ENCODE measurements around the gene RUNX1.

RUNX1 gene

DNA sequence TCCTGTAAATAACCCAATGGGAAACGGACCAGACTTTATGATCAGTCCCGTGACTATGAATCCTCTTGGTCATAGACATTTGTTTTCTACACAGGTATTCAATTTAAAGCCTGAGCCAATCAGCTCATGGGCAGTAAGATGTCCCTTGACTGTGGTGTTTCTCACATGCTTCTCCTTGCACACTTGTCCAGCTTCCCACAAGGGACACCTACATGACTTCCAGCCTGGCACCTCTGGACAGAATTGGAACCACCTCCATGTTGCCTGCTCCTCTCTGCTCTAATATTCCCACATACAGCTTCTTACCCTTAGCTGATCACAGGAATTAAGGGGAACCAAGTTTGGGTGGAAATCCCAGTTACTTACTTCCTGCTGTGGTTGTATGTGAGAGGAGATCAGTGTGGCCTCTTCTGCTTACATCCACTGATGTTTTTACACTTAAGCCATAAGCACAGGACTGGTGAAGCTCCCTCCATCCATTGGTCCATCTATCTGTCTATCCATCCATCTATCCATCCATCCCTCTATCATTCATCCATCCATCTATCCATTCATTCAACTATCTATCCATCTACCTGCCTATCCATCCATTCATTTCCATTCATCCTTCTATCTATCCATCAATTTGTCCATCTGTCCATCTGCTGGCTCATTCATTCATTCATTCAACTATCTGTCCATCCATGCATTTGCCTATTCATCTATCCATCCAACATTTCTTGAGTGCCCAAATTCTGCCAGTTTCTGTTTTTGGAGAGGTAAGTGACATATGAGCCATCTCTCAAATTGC lies 16.4 kb downstream of the RUNX1 start:
- H3K36me3 ChIP-seq (ENCODE audit: control insufficient read depth in 5 of 5, insufficient read depth in 5 of 5, low read length in 5 of 5): no peaks in the 10 kb centered on the region
- no peaks in the 10 kb centered on the region for H3K4me1 ChIP-seq (ENCODE audit: control insufficient read depth in 5 of 5, insufficient read depth in 5 of 5, low read length in 5 of 5)
- no peak overlapping the region for H3K9ac ChIP-seq (ENCODE audit: low read length in 5 of 5)
- peaks cover 0 to 2% (median 0%) of the 10 kb centered on the region in 5 donors for H3K27me3 ChIP-seq (ENCODE audit: control insufficient read depth in 5 of 5, insufficient read depth in 4 of 5, low read length in 5 of 5)
- no peaks in the 10 kb centered on the region for H3K9me3 ChIP-seq (ENCODE audit: control insufficient read depth in 5 of 5, low read length in 5 of 5)
- H3K27ac ChIP-seq (ENCODE audit: low read depth, low read length): no peak overlapping the region
- no peak overlapping the region for H3K4me3 ChIP-seq (ENCODE audit: low read depth in 1 of 5, low read length in 5 of 5)

GRCh38 chr21:35028451-35028978 lies 20.6 kb downstream of the RUNX1 start:
- peaks cover 0 to 2% (median 0%) of the 10 kb centered on the region in 5 donors for H3K27me3 ChIP-seq (ENCODE audit: control insufficient read depth in 5 of 5, insufficient read depth in 4 of 5, low read length in 5 of 5)
- no peak overlapping the region for H3K27ac ChIP-seq (ENCODE audit: low read depth, low read length)
- peaks cover 0 to 4% (median 0%) of the 10 kb centered on the region in 5 donors for H3K9me3 ChIP-seq (ENCODE audit: control insufficient read depth in 5 of 5, low read length in 5 of 5)
- H3K4me3 ChIP-seq (ENCODE audit: low read depth in 1 of 5, low read length in 5 of 5): no peak overlapping the region
- no peaks in the 10 kb centered on the region for H3K36me3 ChIP-seq (ENCODE audit: control insufficient read depth in 5 of 5, insufficient read depth in 5 of 5, low read length in 5 of 5)
- H3K9ac ChIP-seq (ENCODE audit: low read length in 5 of 5): no peak overlapping the region
- H3K4me1 ChIP-seq (ENCODE audit: control insufficient read depth in 5 of 5, insufficient read depth in 5 of 5, low read length in 5 of 5): peaks cover 0 to 6% (median 5%) of the 10 kb centered on the region in 5 donors

- no peaks in the 10 kb centered on the region for H3K36me3 ChIP-seq (ENCODE audit: control insufficient read depth in 5 of 5, insufficient read depth in 5 of 5, low read length in 5 of 5)
- no peak overlapping the region for H3K4me3 ChIP-seq (ENCODE audit: low read depth in 1 of 5, low read length in 5 of 5)
- peaks cover 0 to 4% (median 0%) of the 10 kb centered on the region in 5 donors for H3K9me3 ChIP-seq (ENCODE audit: control insufficient read depth in 5 of 5, low read length in 5 of 5)
- H3K27ac ChIP-seq (ENCODE audit: low read depth, low read length): no peak overlapping the region
- H3K4me1 ChIP-seq (ENCODE audit: control insufficient read depth in 5 of 5, insufficient read depth in 5 of 5, low read length in 5 of 5): peaks cover 0 to 6% (median 5%) of the 10 kb centered on the region in 5 donors
- H3K27me3 ChIP-seq (ENCODE audit: control insufficient read depth in 5 of 5, insufficient read depth in 4 of 5, low read length in 5 of 5): peaks cover 0 to 2% (median 0%) of the 10 kb centered on the region in 5 donors
- H3K9ac ChIP-seq (ENCODE audit: low read length in 5 of 5): no peak overlapping the region
Measured at GRCh38 chr21:35027563-35028450, 21.3 kb downstream of the RUNX1 start.

- no peak overlapping the region for H3K27ac ChIP-seq (ENCODE audit: low read depth, low read length)
- H3K9ac ChIP-seq (ENCODE audit: low read length in 5 of 5): peak overlapping the region in 1 of 5 donors; percentile 31
- no peaks in the 10 kb centered on the region for H3K36me3 ChIP-seq (ENCODE audit: control insufficient read depth in 5 of 5, insufficient read depth in 5 of 5, low read length in 5 of 5)
- H3K27me3 ChIP-seq (ENCODE audit: control insufficient read depth in 5 of 5, insufficient read depth in 4 of 5, low read length in 5 of 5): peaks cover 0 to 2% (median 0%) of the 10 kb centered on the region in 5 donors
- H3K4me1 ChIP-seq (ENCODE audit: control insufficient read depth in 5 of 5, insufficient read depth in 5 of 5, low read length in 5 of 5): peaks cover 0 to 6% (median 5%) of the 10 kb centered on the region in 5 donors
- H3K9me3 ChIP-seq (ENCODE audit: control insufficient read depth in 5 of 5, low read length in 5 of 5): peaks cover 0 to 4% (median 0%) of the 10 kb centered on the region in 5 donors
- H3K4me3 ChIP-seq (ENCODE audit: low read depth in 1 of 5, low read length in 5 of 5): peak overlapping the region; percentile 28 to 58 (median 46)
Measured at GRCh38 chr21:35026617-35027562, 22.2 kb downstream of the RUNX1 start.

DNA sequence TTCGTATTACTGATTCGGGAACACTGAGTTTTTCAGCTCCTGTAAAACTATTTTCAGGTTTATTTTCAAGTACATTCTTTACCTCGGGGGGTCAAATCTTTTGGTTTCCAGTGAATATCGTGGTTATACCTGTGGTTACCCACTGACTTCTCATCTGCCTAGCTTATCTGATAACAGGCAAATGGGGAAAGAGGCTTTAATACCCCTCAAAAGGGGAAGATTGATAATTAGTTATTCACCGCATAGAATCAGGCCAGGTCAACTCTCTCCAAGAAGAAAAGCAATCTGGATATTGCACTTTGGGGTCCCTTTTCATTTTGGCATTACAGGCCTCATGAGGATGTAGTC lies 23.0 kb downstream of the RUNX1 start:
- H3K9me3 ChIP-seq (ENCODE audit: control insufficient read depth in 5 of 5, low read length in 5 of 5): peaks cover 0 to 4% (median 0%) of the 10 kb centered on the region in 5 donors
- no peak overlapping the region for H3K9ac ChIP-seq (ENCODE audit: low read length in 5 of 5)
- no peaks in the 10 kb centered on the region for H3K36me3 ChIP-seq (ENCODE audit: control insufficient read depth in 5 of 5, insufficient read depth in 5 of 5, low read length in 5 of 5)
- peaks cover 0 to 6% (median 5%) of the 10 kb centered on the region in 5 donors for H3K4me1 ChIP-seq (ENCODE audit: control insufficient read depth in 5 of 5, insufficient read depth in 5 of 5, low read length in 5 of 5)
- no peak overlapping the region for H3K27ac ChIP-seq (ENCODE audit: low read depth, low read length)
- peaks cover 0 to 2% (median 0%) of the 10 kb centered on the region in 5 donors for H3K27me3 ChIP-seq (ENCODE audit: control insufficient read depth in 5 of 5, insufficient read depth in 4 of 5, low read length in 5 of 5)
- no peak overlapping the region for H3K4me3 ChIP-seq (ENCODE audit: low read depth in 1 of 5, low read length in 5 of 5)

DNA sequence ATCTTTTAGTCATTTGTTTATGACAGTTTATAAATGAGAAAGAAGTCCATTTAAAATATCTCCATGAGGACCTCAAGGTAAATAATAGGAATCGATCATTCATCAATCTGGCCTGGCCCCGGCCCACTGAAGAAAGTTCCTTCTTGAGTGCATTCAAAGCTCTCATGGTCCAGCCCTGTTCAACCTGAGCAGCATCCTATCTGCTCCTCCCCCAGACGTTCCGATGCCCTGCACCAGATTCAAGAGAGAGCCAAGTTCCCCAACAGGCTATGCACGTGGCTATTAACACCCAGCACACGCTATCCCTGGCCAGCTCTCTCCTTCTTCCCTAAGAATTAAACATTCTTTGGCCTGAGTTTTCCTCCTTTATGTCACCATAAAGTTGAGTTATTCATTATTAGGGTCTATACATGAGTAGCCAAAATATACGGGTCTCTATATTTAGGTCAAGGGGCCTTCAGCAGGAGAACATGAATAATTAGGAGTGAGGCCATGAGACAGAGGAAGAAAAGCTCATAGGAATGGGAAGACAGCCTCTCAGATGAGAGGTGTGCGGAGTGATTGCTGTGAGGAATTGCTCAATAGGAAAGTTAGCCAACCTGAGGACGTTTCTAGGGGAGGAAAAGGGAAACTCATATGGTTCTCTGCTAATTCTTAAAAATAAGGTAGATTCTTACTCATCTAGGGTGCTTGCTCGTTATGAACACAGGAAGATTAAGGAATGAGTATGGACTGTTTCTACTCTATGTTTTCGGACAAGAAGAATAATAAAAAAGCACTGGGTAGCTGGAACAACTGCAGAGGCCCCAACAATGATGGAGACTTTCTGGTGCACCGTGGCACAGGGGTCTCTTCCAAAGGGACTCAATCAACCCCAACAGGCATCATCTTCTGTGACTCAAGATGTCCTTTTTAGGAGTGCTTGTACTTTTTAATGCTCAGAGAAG lies 23.6 kb downstream of the RUNX1 start:
- Histone ChIP-seq H3K4me3 (ENCODE audit: low read depth in 1 of 5, low read length in 5 of 5) (no peak overlapping the region), H3K27ac (ENCODE audit: low read depth, low read length) (no peak overlapping the region), H3K9me3 (ENCODE audit: control insufficient read depth in 5 of 5, low read length in 5 of 5) (peaks cover 0 to 4% (median 0%) of the 10 kb centered on the region in 5 donors), H3K4me1 (ENCODE audit: control insufficient read depth in 5 of 5, insufficient read depth in 5 of 5, low read length in 5 of 5) (peaks cover 0 to 6% (median 5%) of the 10 kb centered on the region in 5 donors), H3K36me3 (ENCODE audit: control insufficient read depth in 5 of 5, insufficient read depth in 5 of 5, low read length in 5 of 5) (no peaks in the 10 kb centered on the region), H3K27me3 (ENCODE audit: control insufficient read depth in 5 of 5, insufficient read depth in 4 of 5, low read length in 5 of 5) (peaks cover 0 to 2% (median 0%) of the 10 kb centered on the region in 5 donors), H3K9ac (ENCODE audit: low read length in 5 of 5) (no peak overlapping the region)

- H3K9me3 ChIP-seq (ENCODE audit: control insufficient read depth in 5 of 5, low read length in 5 of 5): peaks cover 0 to 4% (median 0%) of the 10 kb centered on the region in 5 donors
- no peak overlapping the region for H3K9ac ChIP-seq (ENCODE audit: low read length in 5 of 5)
- H3K27me3 ChIP-seq (ENCODE audit: control insufficient read depth in 5 of 5, insufficient read depth in 4 of 5, low read length in 5 of 5): peaks cover 0 to 2% (median 0%) of the 10 kb centered on the region in 5 donors
- no peak overlapping the region for H3K4me3 ChIP-seq (ENCODE audit: low read depth in 1 of 5, low read length in 5 of 5)
- no peak overlapping the region for H3K27ac ChIP-seq (ENCODE audit: low read depth, low read length)
- H3K4me1 ChIP-seq (ENCODE audit: control insufficient read depth in 5 of 5, insufficient read depth in 5 of 5, low read length in 5 of 5): peaks cover 0 to 6% (median 5%) of the 10 kb centered on the region in 5 donors
- H3K36me3 ChIP-seq (ENCODE audit: control insufficient read depth in 5 of 5, insufficient read depth in 5 of 5, low read length in 5 of 5): no peaks in the 10 kb centered on the region
Measured at GRCh38 chr21:35024513-35024912, 24.6 kb downstream of the RUNX1 start.

DNA sequence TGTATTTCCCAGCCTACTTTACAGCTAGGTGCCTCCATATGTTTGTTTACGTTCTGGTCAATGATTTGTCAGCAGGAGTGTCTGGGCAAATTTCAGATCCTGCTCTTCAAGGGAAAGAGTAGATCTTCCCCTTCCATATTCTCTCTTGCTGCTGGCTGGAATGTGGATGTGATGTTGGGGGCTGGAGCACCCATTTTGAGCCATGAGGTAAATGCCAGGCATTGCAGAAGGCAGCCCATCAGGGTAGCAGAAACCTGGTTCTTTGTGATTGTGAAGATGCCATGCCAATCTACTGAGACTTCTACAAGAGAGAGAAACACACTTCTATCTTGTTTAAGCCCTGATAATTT lies 25.1 kb downstream of the RUNX1 start:
- Histone ChIP-seq H3K27ac (ENCODE audit: low read depth, low read length) (no peak overlapping the region), H3K4me3 (ENCODE audit: low read depth in 1 of 5, low read length in 5 of 5) (no peak overlapping the region), H3K27me3 (ENCODE audit: control insufficient read depth in 5 of 5, insufficient read depth in 4 of 5, low read length in 5 of 5) (peaks cover 0 to 2% (median 0%) of the 10 kb centered on the region in 5 donors), H3K36me3 (ENCODE audit: control insufficient read depth in 5 of 5, insufficient read depth in 5 of 5, low read length in 5 of 5) (no peaks in the 10 kb centered on the region), H3K9me3 (ENCODE audit: control insufficient read depth in 5 of 5, low read length in 5 of 5) (peaks cover 0 to 4% (median 0%) of the 10 kb centered on the region in 5 donors), H3K9ac (ENCODE audit: low read length in 5 of 5) (no peak overlapping the region), H3K4me1 (ENCODE audit: control insufficient read depth in 5 of 5, insufficient read depth in 5 of 5, low read length in 5 of 5) (peaks cover 0 to 6% (median 5%) of the 10 kb centered on the region in 5 donors)

Measured in subcutaneous abdominal adipose tissue (tissue), 5 donors.